Activated T-cell treated with anti-CD3 and anti-CD28 coated beads for 1 hour (primary cell): ENCODE measurements around the gene FILIP1L.

Experiments used
- DNase-seq: peaks from one replicate; pipeline ENCODE4 v3.0.0-alpha.2; 2020; ENCODE audit warnings: low read depth

The FILIP1L gene

DNA sequence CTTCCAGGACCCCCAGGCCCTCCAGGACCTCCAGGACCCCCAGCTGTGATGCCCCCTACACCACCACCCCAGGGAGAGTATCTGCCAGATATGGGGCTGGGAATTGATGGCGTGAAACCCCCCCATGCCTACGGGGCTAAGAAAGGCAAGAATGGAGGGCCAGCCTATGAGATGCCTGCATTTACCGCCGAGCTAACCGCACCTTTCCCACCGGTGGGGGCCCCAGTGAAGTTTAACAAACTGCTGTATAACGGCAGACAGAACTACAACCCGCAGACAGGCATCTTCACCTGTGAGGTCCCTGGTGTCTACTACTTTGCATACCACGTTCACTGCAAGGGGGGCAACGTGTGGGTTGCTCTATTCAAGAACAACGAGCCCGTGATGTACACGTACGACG lies 318.7 kb downstream of the FILIP1L start:
- DNase-seq = no peak

DNA sequence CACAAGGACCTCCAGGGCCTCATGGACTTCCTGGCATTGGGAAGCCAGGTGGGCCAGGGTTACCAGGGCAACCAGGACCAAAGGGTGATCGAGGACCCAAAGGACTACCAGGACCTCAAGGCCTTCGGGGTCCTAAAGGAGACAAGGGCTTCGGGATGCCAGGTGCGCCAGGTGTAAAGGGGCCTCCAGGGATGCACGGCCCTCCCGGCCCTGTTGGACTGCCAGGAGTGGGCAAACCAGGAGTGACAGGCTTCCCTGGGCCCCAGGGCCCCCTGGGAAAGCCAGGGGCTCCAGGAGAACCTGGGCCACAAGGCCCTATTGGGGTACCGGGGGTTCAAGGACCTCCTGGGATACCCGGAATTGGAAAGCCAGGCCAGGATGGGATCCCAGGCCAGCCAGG lies 319.8 kb downstream of the FILIP1L start:
- DNase-seq = no peak

DNA sequence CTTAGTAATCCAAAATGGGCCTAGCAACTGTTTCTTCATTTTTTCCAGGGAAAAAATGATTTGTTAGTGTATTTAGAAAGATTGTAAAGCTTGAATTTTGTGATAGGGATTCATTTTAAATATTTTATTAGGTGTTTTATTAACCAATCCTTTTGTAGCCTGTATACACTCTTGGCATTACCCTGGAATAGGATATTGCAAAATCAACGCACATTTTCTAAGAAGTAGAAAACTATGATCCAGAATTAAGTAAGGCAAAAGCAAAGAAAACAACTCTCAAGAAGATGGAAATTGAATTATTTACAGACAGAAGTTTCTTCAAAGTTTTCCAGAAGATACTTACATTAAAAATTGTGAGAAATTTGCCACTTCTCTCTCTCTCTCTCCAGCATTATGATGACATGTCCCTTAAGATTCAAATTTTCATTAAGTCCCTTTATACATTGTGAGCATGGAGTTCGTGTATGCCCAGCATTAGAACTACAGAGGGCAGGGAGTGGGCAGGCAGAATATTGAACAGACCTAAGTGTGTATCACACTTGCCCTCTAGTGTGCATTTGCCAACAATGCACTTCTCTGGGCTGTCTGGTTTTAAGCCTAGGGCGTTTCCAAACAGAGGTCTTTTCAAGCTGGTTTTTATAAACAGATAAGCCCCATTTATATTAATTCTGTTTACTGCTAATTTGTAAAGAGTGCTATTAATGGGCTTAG lies 325.1 kb downstream of the FILIP1L start:
- no peak for DNase-seq
